GM13976 (cell line): ENCODE measurements around the gene FAT2.

Experiments used
- DNase-seq: peaks from one replicate; pipeline ENCODE4 v3.0.0; 2012; ENCODE audit warnings: low spot score
- in situ Hi-C: fragments of 300-500 bp; cut with MboI; formaldehyde crosslinking; loops from one replicate; pipeline ENCODE4 v1.12.0; 2022; ENCODE audit warnings: low sequenced_read_pairs, mixed read lengths, inconsistent platforms; ENCODE audit not compliant: unreplicated experiment
- TF ChIP-seq, protein P1 (sequence below): IDR thresholded peaks from 2 replicates; pipeline ENCODE4 v1.5.1; 2012; ENCODE audit warnings: borderline replicate concordance, mild to moderate bottlenecking; ENCODE audit not compliant: insufficient read depth; ENCODE audit errors: extremely low read depth, missing control alignments, control extremely low read depth

Gene FAT2

DNA sequence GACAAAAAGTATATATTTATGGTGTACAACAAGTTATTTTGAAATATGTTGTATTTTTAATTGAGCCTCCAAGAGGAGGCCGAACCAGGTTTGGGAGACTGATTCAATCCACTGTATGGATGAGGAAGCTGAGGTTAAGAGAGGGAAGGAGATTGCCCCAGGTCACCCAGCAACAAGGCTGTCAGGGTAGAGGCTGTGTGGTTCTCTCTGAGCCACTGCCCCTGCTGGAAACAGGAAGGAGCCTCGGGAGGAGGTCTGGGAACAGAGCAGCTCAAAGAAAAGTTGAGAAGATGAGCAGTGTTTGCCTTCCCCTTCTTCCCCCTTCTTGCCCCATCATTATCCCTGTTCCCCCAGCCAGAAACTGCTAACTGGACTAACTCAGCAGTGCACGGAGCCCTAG lies 6.6 kb upstream of the FAT2 start:
- in situ Hi-C loops = no loop called here
- DNase-seq = no peak
- TF ChIP-seq, protein P1, sequence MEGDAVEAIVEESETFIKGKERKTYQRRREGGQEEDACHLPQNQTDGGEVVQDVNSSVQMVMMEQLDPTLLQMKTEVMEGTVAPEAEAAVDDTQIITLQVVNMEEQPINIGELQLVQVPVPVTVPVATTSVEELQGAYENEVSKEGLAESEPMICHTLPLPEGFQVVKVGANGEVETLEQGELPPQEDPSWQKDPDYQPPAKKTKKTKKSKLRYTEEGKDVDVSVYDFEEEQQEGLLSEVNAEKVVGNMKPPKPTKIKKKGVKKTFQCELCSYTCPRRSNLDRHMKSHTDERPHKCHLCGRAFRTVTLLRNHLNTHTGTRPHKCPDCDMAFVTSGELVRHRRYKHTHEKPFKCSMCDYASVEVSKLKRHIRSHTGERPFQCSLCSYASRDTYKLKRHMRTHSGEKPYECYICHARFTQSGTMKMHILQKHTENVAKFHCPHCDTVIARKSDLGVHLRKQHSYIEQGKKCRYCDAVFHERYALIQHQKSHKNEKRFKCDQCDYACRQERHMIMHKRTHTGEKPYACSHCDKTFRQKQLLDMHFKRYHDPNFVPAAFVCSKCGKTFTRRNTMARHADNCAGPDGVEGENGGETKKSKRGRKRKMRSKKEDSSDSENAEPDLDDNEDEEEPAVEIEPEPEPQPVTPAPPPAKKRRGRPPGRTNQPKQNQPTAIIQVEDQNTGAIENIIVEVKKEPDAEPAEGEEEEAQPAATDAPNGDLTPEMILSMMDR = no peak

DNA sequence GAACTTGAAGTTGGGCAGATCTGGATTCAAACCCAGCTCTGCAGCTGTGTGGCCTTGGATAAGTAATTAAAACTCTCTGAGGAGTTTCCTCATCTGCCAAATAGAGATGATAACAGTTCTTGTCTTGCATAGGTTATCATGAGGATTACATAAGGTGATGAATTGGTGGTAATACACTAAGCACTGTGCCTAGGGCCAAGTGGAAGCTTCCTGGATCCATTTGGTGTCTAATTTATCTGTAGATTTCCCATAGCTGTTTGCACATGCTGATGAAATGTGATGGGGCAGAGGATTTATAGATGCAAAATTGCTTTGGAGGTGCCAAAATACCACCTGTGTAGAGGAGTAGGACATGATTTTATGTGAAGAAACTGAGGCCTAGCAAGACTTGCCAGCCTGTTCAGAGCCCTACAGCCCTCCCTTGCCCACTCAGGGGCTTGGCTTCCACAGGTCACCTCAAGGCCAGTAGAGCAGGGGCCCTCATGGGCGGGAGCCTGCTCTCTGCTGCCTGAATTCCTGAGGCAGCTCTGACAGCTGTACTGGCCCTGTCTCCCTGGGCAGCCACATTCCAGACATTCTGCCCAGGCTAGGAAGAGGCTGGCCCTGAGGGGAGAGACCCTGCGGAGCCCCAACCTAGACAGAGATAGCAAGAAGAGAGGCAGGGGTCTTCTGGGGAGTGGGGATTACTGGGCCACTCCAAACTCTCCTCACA lies 5.9 kb upstream of the FAT2 start:
- no peak for DNase-seq
- TF ChIP-seq, protein P1 = no peak
- in situ Hi-C loops = no loop called here

DNA sequence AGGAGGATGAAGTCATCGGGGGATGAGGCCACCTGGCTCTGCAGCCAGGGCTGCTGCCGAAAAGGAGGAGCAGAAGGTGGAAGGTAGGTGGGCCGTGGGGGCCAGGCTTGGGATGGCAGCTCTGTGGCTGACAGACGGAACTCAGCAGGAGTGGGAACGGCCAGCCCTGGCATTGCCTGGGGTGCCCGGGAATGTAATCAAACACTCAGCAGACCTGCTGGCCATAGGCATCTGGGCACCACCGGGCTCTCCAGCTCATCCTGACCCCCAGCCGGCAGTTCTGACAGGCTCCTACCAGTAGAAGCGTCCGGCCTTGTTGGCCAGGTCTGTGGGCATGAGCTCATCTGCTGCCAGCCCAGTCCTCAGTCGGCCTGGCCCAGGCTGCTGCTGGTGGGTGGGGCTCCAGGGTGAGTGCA lies 4.3 kb upstream of the FAT2 start:
- TF ChIP-seq, protein P1 = no peak
- DNase-seq = no peak
- in situ Hi-C loops = no loop called here

DNA sequence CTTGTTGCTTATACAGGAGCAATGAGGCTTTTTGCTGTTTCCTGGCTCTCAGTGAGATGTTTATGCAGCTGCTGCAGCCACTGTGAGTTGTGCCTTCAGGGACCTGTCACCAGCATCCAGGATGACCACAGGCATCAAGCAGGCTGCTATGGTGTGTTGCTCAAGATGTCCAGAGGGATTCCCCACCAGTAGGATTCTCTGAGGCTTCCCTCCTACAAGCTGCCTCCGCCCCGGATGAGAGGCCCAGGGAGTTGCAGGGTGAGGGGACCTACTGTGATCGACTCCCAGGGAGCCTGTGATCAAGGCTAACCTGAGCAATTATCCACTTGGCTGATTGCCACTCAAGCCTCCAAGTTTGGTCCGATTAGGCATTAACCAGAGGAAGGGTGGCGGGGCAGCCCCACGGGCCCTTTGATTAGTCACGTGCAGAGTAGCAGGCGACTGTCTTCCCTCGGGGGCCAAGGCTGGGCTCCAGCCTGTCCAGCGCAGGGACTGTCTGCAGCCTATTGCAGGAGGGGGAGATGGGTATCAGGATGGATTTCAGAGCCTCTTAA lies 1.8 kb upstream of the FAT2 start:
- TF ChIP-seq, protein P1 = no peak
- in situ Hi-C loops = no loop called here
- no peak for DNase-seq

DNA sequence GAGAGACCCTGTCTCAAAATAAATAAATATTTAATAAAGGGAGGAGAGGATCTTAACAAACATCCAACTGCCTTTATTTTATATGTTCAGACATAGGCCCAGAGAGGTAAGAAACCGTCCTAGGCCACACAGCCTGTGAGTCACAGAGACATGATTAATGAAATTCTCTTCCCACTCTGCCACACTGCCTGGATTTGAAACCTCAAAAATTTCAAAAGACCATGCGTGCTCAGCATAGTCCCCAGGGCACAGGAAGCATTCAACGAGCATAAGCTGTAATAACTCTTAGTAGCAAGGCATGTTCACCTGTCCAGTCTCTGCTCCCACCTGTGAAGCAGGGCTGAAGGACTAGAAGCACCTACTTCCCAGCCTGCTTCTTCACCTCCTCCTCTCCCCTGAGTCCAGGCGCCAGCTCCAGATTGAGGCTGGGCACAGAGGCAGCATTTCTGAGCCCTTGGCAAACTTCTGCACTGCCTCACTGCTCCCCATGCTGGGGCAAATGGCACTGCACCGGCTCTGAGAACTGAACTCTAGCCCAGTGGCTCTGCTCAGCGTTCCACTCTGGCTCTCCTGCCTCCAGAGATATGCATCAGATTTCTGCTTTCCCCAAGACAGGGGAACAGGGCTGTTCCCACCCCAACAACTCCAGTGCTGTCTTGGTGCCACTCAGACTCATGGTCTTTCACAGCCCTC lies 1.1 kb downstream of the FAT2 start:
- DNase-seq = no peak
- TF ChIP-seq, protein P1 = no peak
- in situ Hi-C loops = no loop called here

DNA sequence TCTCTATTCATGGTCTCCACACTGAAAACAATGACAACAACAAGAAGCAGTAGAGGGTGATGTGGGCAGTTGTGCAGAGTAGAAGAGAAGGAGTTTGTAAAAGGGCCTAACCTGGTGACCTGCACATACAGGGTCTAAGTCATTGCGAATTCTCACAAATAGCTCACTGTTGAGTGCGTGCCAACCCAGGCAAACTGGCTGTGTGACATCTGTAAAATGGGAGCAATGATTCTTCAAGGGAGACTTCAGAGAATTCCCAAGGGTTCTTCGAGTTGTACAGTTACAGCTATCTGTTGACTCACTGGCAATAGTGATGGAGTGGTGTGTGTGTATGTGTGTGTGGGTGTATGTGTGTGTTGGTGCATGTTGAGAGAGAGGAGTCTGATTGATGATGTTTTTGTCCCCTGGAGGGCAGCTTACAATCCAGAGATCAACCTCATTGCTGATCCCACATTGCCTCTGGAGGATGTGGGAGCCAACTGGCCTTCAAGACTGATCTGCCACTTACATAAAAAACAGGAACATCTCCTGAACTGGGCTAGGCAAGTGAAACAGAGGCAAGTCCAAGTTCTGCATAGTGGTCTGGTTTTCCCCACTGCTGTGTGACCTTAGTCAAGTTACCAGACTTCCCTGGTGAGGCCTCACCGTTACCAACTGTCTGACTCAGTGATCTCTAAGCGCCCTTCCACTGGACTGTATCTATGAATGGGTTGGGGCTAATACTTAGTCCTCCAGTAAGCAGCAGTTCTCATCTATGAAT lies 3.2 kb downstream of the FAT2 start:
- TF ChIP-seq, protein P1 = no peak
- no peak for DNase-seq
- in situ Hi-C loops = no loop called here
